Activated CD8-positive, alpha-beta memory T cell treated with anti-CD3 and anti-CD28 coated beads for 48 hours (primary cell): ENCODE results near the gene FBXO21.

ENCODE experiments used
- DNase-seq, 3 experiments: peaks; one replicate each; pipeline ENCODE4 v3.0.0-alpha.2; 2020; ENCODE audit warnings: low read depth in 2 of 3, low spot score in 2 of 3

Gene FBXO21

GRCh38 chr12:117166107-117166506 is 24.2 kb downstream of the FBXO21 start:
- DNase-seq: no peak

DNA sequence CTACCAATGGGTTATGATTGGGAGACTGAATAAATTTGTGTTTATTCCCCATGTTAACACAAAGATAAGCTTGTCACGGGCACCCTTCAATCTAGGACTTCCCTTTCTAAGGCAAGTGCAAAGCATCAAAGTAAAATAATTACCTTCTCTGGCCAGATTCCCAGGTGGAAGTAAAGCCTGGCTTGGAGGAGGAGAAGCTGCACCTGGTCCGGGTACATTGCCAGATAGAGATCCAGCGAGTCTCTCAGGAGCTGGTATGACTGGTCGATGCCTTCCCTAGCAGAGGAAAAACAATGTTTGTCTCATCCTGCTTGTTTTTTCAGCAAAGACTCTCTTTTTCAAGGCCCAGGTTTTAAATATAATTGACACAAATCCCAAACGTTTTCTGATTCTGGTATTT is 24.9 kb downstream of the FBXO21 start:
- DNase-seq: no peak

GRCh38 chr12:117162633-117163032 is 27.6 kb downstream of the FBXO21 start:
- DNase-seq: no peak

DNA sequence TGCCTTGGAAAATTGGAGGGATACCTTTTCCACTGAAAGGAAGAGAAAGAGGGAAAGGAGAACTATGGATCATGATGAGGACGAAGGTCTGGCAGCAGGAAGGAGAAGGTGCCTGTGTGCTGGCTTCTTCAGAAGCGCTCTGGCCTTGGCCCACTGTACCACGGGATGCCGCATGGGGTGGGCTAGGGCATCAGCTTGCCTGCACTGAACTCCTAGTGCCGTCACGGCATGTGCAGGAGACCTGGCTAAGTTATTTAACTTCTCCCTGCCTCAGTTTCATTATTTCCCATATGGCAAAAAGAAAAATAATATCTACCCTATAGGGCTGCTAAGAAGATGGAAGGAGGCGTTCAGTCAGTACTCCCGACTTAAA is 28.1 kb downstream of the FBXO21 start:
- DNase-seq: no peak

- DNase-seq: no peak
Observed at GRCh38 chr12:117161460-117162166, 28.7 kb downstream of the FBXO21 start.

GRCh38 chr12:117159674-117160073 is 30.6 kb downstream of the FBXO21 start:
- no peak for DNase-seq

DNA sequence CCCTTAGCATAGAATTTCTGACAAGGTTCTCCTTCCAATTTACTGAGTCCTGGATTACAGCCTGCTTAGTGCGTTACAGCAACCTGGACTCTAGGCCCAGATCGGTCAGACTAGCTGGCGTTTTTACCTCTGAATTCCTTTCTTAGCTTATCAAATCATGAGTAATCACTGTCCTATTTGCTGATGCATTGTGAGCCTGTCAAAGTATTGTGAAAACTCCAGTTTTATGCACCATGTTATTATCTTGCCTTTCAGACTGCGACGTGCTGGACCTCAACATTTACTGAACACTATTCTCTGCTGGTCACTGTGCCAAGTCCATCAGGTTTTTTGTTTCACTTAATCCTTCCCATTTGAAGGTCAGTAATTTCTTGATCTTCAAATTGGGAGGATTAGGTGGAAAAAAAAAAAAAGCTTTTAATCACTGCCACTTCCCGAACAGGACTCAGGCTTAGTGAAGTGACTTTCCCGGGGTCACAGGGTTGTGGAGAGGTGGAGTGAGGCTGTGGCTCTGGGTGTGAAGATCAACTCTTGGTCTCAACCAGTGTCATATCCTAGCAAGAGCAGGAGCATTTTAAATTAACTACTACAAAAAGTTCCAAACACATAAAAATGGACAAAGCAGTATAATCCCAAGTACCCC is 31.2 kb downstream of the FBXO21 start:
- DNase-seq: no peak

DNA sequence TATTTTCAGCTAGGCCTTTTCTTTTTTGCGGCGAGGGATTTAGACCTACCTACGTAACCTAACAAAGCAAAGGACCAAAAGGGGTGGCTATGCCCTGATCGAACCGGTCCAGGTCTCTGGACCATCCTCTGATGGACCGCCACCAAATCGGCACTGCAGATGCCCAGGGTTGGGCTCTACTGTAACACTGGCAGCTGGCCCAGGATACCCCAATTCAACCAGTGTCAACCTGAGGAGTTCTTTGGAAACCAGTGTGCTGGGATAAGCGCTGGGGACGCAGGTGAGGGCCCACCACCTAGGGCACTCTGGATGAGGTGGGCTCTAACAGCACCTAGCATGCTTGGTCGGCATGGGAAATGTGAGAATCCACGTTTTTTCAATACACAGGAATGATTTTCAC is 32.2 kb downstream of the FBXO21 start:
- DNase-seq: no peak

DNA sequence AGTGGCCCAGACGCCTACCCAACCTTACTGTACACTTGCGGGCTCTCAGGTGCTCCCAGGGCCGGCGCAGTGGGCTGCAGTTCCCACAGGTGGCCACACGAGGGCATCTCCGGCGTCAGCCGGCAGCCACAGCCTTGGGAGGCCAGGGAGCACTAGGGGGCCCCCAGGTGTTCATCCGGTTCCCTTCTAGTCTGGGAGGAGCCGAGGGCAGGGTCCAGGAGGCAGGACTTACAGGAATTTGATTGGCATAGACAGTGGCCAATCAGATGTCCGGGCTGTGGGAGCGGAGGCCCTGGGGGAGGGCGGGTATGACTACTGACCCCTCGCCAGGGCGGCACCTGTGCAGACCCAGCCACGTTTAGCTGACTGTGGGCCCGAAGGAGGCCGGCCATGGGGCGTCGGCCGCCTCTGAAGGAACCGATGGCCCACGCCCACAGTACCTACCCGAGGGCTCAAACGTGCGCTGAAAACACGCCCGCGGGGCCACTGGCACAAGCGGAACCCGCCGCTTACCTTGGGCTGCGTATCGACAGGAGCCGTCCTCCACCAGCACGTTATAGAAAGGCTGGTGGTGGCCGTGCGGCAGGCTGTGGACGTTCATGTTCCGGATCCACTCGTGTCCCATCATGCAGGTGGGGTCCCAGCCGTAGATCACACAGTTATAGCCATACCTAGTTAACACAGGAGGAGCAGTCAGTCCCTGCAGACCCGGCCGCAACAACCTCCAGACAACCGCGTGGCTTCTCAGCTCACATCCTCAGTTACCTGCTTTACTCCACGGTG is 34.8 kb downstream of the FBXO21 start:
- DNase-seq: peak; percentile 31 to 76 (median 57)

GRCh38 chr12:117152793-117153775 is 37.2 kb downstream of the FBXO21 start:
- DNase-seq: no peak

DNA sequence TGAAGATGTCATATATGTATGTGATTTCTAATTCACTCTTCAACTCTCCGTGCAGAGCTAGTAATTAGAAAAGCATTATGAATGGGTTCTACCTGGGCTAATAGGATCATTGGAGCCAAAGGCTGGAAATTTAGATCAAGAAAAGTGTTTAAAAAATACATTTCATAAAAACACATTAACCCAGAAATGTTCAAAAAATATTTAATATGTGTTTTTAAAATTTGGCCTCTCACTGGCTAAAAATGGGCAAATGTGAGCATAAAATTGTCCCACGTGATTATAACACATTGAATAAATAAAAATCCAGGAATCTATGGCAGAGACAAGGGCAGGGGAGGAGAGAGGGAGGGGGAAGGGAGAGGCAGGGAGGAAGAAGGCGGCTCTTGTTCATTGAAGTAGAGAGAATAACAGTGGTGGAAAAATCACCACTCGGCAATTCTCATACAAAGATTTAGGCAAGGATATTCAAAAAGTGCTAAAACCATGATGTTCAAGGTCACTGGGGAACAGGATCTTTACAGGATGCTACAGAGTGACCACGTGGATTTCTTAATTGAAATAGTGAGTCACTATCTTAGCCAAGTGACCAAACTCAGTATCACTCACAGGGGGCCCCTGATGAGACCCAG is 38.8 kb downstream of the FBXO21 start:
- no peak for DNase-seq

DNA sequence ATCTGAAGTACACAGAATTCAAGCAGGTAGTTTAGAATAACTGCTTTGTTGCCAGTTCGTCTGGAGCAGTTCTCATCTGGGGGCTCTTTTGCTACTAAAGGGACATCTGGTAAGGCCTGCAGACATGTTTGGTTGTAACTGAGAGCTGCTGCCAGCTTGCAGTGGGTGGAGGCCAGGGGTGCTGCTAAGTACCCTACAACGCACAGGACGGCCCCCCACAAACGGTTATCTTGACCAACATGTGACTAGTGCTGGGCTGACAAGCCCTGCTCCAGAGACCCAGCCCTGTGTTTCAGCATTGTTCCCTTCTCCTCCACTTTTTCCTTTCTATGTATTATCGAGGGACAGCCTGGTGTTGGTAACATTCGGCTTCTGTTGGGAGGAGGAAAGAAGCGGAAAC is 40.8 kb downstream of the FBXO21 start:
- no peak for DNase-seq

- DNase-seq: no peak
Observed at GRCh38 chr12:117148642-117149041, 41.6 kb downstream of the FBXO21 start.

- no peak for DNase-seq
Observed at GRCh38 chr12:117147639-117148038, 42.6 kb downstream of the FBXO21 start.

DNA sequence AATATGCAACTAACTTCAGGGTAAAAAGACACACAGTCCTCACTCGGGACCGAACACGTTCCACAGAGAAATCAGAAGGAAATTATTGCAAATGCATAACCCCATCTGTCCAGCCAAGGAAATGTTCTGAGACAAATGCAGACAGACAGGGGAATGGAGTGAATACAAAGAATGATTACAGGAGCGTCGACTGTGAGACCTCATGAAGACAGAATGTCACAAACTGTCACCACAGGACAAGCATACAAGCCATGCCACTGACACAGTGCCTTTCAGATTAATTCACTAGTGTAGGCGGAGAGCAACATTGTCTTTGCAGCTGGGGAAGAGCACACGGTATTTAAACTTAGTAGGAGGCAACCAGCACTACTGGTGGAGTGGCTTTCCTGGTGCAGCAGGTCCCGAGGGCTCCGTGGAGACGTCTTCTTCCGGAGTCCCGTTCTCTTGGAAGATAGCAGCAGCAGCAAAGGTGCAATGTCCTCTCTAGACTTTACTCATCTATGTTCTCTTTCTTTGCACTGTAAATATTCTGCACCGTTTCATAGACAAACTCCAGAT is 44.6 kb downstream of the FBXO21 start:
- DNase-seq: no peak

DNA sequence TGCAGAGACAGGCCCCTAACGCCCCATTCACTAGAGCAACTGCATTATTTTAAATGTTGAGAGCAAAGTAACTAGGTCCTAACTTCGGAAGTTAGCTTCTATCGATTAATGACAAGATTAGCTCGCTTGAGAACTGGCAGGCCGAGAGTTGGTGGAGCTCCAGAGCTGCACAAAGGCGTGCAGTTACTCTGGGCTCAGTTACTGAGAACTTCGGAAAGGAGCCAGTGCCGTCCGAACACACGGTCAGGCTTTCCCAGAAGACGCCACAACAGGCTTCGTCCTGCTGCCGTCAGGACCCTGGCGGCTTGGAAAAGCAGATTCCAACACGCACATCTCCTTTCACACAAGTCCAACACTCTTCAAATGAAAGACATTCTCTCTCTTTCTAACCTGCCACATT is 45.7 kb downstream of the FBXO21 start:
- DNase-seq: no peak

DNA sequence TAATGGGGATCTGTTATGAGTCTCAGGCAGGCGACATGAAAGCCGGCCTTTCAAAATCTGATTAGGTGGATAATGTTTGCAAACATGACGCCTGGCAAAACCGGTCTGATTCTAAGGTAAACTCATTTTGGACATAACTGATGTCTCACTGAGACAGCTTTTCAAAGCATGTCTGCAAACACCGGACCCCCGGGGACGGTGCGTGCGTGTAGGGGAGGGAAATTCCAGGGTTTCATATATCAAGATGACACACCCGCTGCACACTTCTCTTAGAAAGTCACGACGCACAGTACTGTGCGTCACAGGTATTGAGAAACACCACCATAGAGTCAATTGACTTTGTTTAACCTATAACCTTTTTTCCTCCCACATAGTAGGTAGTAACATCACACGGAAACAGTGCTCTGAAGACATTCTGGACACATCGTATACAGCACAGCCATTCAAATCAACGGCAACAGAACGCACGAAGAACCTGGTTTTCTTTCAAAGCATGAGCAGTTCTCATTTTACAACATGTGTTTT is 47.2 kb downstream of the FBXO21 start:
- no peak for DNase-seq

GRCh38 chr12:117142094-117142493 is 48.2 kb downstream of the FBXO21 start:
- DNase-seq: no peak

DNA sequence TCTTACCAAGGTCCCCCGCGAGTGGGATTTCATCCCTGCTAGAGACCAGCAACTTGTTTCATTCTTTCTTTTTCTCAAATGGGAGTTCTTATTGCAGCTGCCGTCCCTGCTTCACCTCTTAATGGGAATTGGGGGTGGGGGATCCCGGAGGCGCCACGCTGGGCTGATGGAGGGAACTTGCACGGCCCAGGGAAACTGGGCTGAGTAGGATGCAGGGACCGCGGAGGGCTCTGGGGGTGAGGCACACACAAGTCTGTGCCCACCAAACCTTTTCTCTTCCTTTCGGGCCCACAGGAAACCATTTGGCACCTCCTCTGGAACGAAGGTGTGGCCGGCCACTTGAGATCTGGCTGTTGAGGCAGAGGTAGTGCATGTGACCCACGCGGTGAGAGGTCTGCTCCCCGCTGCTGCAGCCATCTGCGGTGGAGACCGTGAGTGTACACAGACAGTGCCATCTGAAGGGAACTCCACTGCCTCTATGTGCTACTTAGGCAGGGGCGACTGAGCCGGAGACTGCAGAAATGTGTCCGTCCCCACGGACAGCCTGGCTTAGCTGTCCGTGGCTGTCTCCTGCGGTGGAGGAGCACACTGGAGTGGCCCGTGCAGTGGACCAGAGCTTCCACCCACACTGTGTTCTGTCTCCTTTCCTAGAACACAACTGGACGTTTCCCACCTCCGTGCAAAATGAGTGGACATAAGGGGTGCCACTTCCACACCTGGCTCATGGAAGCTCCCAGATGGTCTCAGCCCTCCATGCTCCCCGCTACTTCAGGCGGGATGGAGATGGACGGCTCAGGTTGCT is 49.0 kb downstream of the FBXO21 start:
- no peak for DNase-seq
